ENCODE data around the gene AKAP17A.
"Not testable (repeated sequence)": the region's sequence is repeated elsewhere in the genome, so short reads cannot be mapped to it uniquely, and the experiment has no call there.

The AKAP17A gene

DNA sequence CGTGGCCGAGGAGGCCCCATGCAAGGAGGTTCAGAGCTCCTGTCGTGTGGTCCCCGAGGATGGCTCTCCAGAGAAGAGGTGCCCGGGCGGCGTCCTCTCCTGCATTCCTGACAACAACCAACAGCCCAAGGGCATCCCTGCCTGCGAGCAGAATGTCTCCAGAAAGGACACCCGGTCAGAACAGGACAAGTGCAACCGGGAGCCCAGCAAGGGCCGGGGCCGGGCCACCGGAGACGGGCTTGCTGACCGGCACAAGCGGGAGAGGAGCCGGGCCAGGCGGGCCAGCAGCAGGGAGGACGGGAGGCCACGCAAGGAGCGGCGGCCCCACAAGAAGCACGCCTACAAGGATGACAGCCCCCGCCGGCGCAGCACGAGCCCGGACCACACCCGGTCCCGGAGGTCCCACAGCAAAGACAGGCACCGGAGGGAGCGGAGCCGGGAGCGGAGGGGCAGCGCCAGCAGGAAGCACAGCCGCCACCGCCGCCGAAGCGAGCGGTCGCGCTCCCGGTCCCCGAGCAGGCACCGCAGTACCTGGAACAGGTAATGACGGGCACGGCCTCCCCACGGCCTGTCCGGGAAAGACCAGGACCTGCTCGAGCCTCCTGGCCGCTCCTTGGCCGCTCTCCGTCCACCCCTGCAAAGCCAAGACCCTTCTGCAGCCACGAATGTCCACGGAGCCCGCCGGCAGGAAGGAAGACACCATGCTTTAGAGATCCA is 9.8 kb downstream of the AKAP17A start:
- no peak for DNase-seq (ENCODE audit: low spot score)

DNA sequence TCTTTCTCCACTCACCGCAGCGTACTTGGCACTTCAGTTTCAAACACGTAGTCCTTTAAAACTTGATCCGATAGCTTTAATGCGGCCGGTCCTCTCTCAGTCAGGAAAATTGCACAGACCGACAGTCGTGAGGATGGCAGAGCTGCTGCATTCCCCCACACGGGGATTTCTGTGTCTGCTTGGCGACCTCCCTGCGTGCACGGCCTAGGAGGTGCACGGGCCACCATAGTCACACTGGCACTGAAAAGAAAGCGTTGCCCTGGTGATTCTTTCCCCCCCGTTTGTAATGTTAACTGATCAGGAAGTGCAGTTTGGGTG is 10.3 kb downstream of the AKAP17A start:
- no peak for DNase-seq (ENCODE audit: low spot score)

DNA sequence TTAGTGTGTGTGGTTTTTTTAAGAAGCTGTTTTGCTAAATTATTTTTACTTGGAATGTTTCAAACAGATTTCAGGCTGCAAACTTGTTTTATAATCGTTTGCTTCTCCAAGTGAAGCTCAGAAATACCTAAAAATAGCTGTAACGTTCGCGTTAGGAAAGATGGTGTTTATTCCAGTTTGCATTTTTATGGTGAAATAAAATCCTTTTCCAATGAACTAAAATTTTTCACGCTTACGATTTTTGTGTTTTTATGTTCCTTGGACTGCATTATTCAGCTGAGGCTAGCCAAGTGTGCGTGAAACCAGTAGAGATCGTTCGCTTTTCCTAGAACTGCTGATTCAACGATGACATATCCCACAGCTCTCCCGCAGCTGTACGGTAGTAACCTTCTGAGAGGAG is 10.9 kb downstream of the AKAP17A start:
- DNase-seq (ENCODE audit: low spot score): no peak

DNA sequence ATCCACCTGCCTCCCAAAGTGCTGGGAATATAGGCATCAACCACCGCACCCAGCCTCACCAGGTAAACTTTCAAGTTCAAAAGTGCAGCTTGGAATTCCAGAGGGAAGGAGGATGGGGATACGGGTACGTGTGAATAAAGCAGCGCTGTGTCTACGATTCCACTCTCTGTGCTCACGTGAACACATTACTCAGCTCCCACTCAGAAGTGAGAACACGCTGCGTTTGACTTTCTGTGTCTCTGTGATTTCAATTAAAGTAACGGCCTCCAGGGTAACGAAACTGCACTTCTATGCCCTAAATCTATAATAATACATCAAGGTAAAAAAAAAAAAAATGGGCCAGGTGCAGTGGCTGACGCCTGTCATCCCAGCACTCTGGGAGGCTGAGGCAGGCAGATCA is 15.1 kb downstream of the AKAP17A start:
- DNase-seq (ENCODE audit: low spot score): no peak

DNA sequence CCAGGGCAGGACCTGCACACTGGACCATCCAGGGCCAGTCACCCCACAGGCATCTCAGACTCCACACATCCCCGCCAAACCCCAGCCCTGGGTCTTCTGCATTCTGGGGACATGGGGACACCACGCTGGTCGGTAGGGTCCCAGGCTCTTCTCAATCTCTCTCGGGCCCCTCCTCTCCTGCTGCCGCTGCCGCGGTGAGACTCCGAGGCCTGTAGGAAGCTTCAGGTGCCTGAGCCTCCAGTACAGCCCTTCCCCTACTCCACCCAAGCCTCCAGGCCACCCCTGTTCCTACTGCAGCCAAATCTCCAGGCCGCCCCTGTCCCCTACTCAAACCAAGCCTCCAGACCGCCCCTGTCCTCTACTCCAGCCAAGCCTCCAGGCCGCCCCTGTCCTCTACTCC is 17.9 kb downstream of the AKAP17A start:
- DNase-seq (ENCODE audit: low spot score): no peak

DNA sequence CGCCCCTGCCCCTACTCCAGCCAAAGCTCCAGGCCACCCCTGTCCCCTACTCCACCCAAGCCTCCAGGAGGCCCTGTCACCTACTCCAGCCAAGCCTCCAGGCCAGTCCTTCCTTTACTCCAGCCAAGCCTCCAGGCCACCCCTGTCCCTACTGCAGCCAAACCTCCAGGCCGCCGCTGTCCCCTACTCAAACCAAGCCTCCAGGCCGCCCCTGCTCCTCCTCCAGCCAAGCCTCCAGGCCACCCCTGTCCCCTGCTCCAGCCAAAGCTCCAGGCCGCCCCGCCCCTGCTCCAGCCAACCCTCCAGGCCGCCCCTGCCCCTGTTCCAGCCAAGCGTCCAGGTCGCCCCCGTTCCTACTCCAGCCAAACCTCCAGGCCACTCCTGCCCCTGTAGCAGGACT is 18.4 kb downstream of the AKAP17A start:
- no peak for DNase-seq (ENCODE audit: low spot score)

DNA sequence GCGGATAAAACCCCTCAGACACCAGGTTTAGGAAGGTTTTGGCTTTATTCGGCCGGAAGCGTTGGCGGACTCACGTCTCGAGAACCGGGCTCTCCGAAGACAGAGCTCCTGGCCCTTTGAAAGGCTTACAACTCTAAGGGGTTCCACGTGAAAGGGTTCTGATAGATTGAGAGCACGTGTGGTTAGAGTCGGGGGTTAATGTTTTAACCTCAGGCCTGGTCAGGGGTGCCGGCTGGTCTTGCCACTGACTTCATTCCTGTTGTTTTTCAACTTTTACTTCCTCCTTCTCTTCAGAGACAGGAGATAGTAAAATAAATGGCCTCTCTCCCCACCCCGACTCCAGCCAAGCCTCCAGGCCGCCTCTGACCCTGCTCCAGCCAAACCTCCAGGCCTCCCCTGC is 18.8 kb downstream of the AKAP17A start:
- DNase-seq (ENCODE audit: low spot score): no peak

DNA sequence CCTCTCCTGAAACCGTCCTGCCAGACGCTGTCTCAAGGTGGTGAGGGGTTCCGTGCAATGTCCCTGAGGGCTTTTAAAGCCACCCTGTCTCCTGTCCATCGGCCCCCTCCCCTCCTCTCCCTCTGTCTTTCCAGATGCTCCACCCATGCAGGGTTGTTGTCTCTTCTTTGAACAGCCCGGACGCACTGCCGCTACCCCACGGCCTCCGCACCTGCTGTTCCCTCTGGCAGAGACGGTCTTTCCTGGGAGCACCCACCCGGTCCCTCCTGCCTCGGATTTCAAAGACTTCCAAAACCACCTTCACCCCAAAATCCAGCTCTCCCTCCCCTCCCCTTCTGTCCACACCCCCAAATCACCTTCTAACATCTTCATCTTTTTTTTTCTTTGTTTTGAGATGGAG is 19.3 kb downstream of the AKAP17A start:
- DNase-seq (ENCODE audit: low spot score): no peak

DNA sequence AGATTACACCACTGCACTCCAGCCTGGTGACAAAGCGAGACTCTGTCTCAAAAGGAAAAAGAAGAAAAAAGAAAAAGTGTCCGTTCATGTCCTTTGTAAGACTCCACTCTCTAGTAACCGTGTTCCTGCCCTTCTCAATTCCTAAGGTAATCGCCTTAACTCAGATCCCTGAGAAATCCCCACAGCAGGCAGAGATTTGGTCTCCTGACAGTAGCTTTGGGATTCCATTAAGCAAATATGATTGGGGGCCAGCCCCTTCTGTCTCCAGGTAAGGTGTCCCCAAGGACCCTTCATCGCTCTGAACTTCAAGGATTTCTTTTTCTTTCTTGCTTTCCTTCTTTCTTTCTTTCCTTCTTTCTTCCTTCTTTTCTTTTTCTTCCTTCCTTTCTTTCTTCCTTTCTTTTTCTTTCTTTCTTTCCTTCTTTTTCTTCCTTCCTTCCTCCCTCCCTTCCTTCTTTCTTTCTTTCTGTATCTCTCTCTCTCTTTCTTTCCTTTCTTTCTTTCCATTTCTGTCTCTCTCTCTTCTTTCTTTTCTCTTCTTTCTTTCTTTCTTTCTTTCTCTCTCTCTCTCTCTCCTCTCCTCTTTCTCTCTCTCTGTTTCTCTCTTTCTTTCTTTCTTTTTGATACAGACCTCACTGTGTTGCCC is 21.4 kb downstream of the AKAP17A start:
- DNase-seq (ENCODE audit: low spot score): no peak

DNA sequence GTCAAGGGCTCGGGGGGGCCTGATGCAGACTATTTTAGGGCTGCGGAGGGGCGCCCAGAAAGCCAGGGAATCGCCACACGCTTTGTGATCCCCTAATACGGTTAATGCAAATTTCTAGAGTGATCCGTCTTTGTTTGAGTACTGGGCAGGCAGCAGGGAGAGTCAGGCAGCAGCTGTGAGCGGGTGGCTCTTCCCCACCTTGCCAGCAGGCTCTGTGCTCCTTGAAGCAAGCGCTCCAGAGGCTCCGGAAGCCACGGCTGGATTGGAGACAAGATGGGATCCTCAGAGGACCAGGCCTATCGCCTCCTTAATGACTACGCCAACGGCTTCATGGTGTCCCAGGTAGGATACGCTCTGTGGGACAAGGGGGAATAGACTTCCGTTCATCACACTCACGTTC is 23.5 kb downstream of the AKAP17A start, which contains the start of gene ASMT:
Gene ASMT, plus strand, starts transcription at position 133 of the 400 bp plus-strand sequence. Its CDS starts 141 bp downstream, at position 274.
- no peak for DNase-seq (ENCODE audit: low spot score)

DNA sequence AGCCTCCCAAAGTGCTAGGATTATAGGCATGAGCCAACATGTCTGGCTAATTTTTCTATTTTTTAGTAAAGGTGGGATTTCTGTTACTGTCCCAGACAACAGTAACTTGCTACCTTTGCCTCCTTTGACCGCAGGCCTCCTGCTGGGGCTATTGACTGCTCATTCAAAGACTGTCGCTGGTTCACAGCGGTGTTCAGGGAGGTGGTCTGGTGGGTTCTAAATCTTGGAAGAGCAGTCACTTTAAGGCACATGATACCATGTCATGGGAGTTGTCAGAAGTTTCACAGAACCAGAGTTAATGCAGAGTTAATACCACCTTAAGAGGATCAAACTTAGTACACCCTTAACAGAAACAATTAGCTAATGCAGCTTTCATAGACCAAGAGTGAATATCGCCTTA is 27.3 kb downstream of the AKAP17A start:
- no peak for DNase-seq (ENCODE audit: low spot score)

DNA sequence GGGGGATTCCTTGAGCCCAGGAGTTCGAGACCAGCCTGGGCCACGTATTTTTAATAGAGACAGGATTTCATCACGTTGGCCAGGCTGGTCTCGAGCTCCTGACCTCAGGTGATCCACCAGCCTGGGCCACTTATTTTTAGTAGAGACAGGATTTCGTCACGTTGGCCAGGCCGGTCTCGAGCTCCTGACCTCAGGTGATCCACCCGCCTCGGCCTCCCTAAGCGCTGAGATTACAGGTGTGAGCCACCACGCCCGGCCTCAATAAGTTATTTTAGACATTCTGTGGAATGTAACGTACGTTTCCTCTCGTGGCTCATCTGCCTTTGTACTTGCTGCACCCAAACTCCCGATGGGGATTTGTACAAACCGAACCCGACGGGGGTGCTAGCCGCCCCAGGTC is 32.3 kb downstream of the AKAP17A start:
- no peak for DNase-seq (ENCODE audit: low spot score)

DNA sequence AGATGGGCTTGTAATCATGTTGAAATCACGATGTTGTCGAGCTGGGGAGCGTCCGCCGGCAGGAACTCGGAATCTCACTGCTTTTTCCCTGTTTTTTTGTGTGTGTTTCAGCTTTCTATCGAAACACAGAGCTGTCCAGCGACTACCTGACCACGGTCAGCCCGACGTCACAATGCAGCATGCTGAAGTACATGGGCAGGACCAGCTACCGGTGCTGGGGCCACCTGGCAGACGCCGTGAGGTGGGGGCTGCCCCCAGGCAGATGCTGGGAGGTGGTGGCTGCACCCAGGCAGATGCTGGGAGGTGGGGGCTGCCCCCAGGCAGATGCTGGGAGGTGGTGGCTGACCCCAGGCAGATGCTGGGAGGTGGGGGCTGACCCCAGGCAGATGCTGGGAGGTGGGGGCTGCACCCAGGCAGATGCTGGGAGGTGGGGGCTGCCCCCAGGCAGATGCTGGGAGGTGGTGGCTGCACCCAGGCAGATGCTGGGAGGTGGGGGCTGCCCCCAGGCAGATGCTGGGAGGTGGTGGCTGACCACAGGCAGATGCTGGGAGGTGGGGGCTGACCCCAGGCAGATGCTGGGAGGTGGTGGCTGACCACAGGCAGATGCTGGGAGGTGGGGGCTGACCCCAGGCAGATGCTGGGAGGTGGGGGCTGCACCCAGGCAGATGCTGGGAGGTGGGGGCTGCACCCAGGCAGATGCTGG is 32.9 kb downstream of the AKAP17A start:
- not testable (repeated sequence) for DNase-seq (ENCODE audit: low spot score)

DNA sequence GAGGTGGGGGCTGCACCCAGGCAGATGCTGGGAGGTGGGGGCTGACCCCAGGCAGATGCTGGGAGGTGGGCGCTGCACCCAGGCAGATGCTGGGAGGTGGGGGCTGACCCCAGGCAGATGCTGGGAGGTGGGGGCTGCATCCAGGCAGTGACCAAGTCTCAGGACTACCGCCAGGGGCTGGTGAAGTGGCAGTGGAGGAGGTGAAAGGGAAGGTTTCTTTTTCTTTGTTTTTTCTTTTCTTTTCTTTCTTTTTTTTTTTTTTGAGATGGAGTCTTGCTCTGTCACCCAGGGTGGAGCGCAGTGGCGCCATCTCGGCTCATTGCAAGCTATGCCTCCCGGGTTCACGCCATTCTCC is 33.4 kb downstream of the AKAP17A start:
- DNase-seq (ENCODE audit: low spot score): not testable (repeated sequence)

DNA sequence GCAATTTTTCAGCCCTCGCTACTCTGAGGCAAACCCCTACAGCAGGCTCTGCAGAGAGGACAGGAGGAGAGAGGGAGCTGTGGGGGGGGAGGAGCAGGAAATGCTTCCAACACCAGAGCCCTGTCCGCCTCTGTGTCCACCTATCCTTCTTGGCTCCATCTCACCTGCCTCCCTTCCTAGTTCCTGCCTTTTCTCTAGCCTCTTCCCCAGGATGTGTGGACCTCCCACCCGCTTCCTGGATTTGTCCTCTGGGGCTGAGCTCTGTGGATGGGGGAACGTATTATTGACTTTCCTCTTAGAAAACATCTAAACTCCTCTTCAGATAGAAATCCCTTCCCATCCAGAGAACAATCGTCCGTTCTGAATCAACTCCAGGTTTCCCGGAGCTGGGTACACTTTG is 37.8 kb downstream of the AKAP17A start:
- DNase-seq (ENCODE audit: low spot score): no peak

DNA sequence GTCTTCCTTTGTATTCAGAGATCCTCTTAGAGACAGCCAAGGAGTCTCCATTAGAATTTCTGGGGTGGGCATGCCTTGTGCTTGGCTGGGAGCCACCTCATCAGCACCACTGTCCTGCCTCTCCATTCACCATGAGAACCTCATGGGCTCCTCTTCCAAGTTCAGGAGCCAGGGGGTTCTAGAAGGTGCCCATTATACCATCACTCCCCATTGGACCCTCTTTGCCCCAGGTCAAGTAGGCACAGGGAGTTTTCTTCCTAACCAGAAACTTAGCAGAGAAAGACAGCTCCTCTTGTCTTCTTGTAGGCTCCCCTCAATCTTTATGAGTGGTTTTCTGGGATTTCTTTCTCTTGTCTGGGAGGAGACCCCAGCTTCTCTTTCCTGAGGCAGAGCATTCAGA is 54.6 kb downstream of the AKAP17A start:
- no peak for DNase-seq (ENCODE audit: low spot score)

DNA sequence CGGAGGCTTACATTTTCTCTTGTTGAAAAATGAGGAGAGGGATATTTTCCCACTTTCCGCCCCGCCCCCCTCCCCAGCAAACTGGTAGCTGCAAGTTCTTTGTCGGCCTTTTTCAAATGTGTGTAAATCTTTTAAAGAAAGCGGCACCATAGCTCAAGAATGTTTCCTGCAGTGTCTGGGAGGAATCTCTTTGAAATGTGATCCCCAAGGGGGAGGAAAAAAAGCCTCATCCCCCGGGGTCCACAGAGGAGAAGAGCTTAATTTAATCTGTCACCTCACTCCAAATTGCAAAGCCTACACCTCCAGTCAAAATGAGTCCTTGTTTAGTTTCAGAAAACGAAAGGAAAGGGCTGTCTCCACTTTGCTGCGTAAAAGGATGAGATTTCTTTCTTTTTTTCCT is 58.2 kb downstream of the AKAP17A start:
- DNase-seq (ENCODE audit: low spot score): no peak
